Smooth muscle cell (in vitro differentiated cells): Measurements from ENCODE around the gene AIFM3. TPM values are rescaled to one million over a fixed set of nuclear protein-coding genes. Genes with fewer than 3 reads are reported as not detected.

ENCODE experiments used
- DNase-seq: peaks from one replicate; lab custom pipeline; 2025; ENCODE audit not compliant: unreplicated experiment; lab: John Stamatoyannopoulos, UW
- H2AFZ ChIP-seq: fragments of 200-600 bp; sonication (generic); 2 replicates; pipeline ENCODE4 v1.6.0; 2016; ENCODE audit warnings: antibody characterized with exemption, low read depth, mild to moderate bottlenecking
- H3F3A ChIP-seq: fragments of 200-600 bp; sonication (generic); 2 replicates; pipeline ENCODE4 v1.6.0; 2017; ENCODE audit warnings: antibody characterized with exemption, low read depth
- H3K27ac ChIP-seq: fragments of 200-600 bp; sonication (generic); 2 replicates; pipeline ENCODE4 v1.5.1; 2016; ENCODE audit warnings: low read depth, mild to moderate bottlenecking
- H3K27me3 ChIP-seq: fragments of 200-600 bp; sonication (generic); 2 replicates; pipeline ENCODE4 v1.6.1; 2016; ENCODE audit warnings: low read depth, mild to moderate bottlenecking
- H3K36me3 ChIP-seq: fragments of 200-600 bp; sonication (generic); 2 replicates; pipeline ENCODE4 v1.5.1; 2016; ENCODE audit warnings: low read depth
- H3K4me1 ChIP-seq: fragments of 200-600 bp; sonication (generic); 2 replicates; pipeline ENCODE4 v1.5.1; 2016; ENCODE audit warnings: low read depth
- H3K4me2 ChIP-seq: fragments of 200-600 bp; sonication (generic); 2 replicates; pipeline ENCODE4 v1.6.0; 2016; ENCODE audit warnings: mild to moderate bottlenecking
- H3K4me3 ChIP-seq: fragments of 200-600 bp; sonication (generic); 2 replicates; pipeline ENCODE4 v1.5.1; 2016; ENCODE audit warnings: mild to moderate bottlenecking
- H3K79me2 ChIP-seq: fragments of 200-600 bp; sonication (generic); 2 replicates; pipeline ENCODE4 v1.6.0; 2016; ENCODE audit warnings: low read depth, mild to moderate bottlenecking
- H3K9ac ChIP-seq: fragments of 200-600 bp; sonication (generic); 2 replicates; pipeline ENCODE4 v1.6.0; 2016; ENCODE audit warnings: low read depth
- H3K9me3 ChIP-seq: fragments of 200-600 bp; sonication (generic); replicated peaks from 2 replicates; pipeline ENCODE4 v1.5.1; 2016; ENCODE audit warnings: low read depth
- H4K20me1 ChIP-seq: fragments of 200-600 bp; sonication (generic); 2 replicates; pipeline ENCODE4 v1.6.0; 2016; ENCODE audit warnings: low read depth
- WGBS: methylation state at CpG from one replicate; pipeline ENCODE4 v1.1.7; 2016; ENCODE audit warnings: low lambda C conversion rate; 5-methylcytosine and 5-hydroxymethylcytosine counted together
- polyA plus RNA-seq: library from polyadenylated mRNA; unstranded; fragments of >200 nt; fragmentation: Nextera tagmentation; extraction: Ambion mirVana; gene quantifications from 2 replicates; pipeline ENCODE4 v1.2.1, GENCODE V29; 2016
- total RNA-seq: library from RNA; depleted of rRNA; stranded (reverse); fragments of >200 nt; gene quantifications from 2 replicates; pipeline ENCODE4 v1.2.3, GENCODE V29; 2014
- TF ChIP-seq, protein P1 (sequence below): fragments of 200-600 bp; sonication (generic); IDR thresholded peaks from 2 replicates; pipeline ENCODE4 v1.5.1; 2017; ENCODE audit warnings: borderline replicate concordance, mild to moderate bottlenecking, antibody characterized with exemption; ENCODE audit not compliant: insufficient read depth, poor library complexity, severe bottlenecking

The AIFM3 gene
- total and polyA plus RNA-seq, 2 experiments from 2014 or later, result 0.85 TPM; not detected in 1

GRCh38 chr22:20962491-20962945 lies 4.5 kb upstream of the AIFM3 start:
- Histone ChIP-seq H3K9ac (no peak overlapping the region), H3K27me3 (peaks cover 28% of the 10 kb centered on the region), H3K4me2 (no peak overlapping the region), H3K4me3 (no peak overlapping the region), H3K79me2 (no peaks in the 10 kb centered on the region), H2AFZ (no peak overlapping the region), H3K27ac (no peak overlapping the region), H3K4me1 (peaks cover 12% of the 10 kb centered on the region), H4K20me1 (no peaks in the 10 kb centered on the region), H3K9me3 (no peaks in the 10 kb centered on the region), H3K36me3 (no peaks in the 10 kb centered on the region), H3F3A (no peaks in the 10 kb centered on the region)
- TF ChIP-seq, protein P1, sequence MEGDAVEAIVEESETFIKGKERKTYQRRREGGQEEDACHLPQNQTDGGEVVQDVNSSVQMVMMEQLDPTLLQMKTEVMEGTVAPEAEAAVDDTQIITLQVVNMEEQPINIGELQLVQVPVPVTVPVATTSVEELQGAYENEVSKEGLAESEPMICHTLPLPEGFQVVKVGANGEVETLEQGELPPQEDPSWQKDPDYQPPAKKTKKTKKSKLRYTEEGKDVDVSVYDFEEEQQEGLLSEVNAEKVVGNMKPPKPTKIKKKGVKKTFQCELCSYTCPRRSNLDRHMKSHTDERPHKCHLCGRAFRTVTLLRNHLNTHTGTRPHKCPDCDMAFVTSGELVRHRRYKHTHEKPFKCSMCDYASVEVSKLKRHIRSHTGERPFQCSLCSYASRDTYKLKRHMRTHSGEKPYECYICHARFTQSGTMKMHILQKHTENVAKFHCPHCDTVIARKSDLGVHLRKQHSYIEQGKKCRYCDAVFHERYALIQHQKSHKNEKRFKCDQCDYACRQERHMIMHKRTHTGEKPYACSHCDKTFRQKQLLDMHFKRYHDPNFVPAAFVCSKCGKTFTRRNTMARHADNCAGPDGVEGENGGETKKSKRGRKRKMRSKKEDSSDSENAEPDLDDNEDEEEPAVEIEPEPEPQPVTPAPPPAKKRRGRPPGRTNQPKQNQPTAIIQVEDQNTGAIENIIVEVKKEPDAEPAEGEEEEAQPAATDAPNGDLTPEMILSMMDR, result no peak
- DNase-seq, result no peak
- WGBS, result 98% methylated on average over 6 of the region's 6 CpGs

GRCh38 chr22:20963201-20964052 lies 3.6 kb upstream of the AIFM3 start:
- no peak for DNase-seq
- no peak overlapping the region for H3K4me2 ChIP-seq

GRCh38 chr22:20964090-20964798 lies 2.8 kb upstream of the AIFM3 start:
- 83% methylated on average over 6 of the region's 6 CpGs for WGBS
- H2AFZ ChIP-seq, result no peak overlapping the region
- H3K27ac ChIP-seq, result no peak overlapping the region
- no peak for DNase-seq
- H3K4me1 ChIP-seq, result peaks cover 12% of the 10 kb centered on the region
- no peak overlapping the region for H3K9ac ChIP-seq
- H3K79me2 ChIP-seq, result no peaks in the 10 kb centered on the region
- no peaks in the 10 kb centered on the region for H3K36me3 ChIP-seq
- no peaks in the 10 kb centered on the region for H3K9me3 ChIP-seq
- no peaks in the 10 kb centered on the region for H4K20me1 ChIP-seq
- peaks cover 28% of the 10 kb centered on the region for H3K27me3 ChIP-seq
- peak overlapping the region; percentile 85 for H3K4me2 ChIP-seq
- H3F3A ChIP-seq, result no peaks in the 10 kb centered on the region
- TF ChIP-seq, protein P1, result no peak
- peak overlapping the region; percentile 44 for H3K4me3 ChIP-seq

More at GRCh38 chr22:20963201-20964052, 3.6 kb upstream of the AIFM3 start:
- H3K9ac ChIP-seq, result no peak overlapping the region
- peaks cover 28% of the 10 kb centered on the region for H3K27me3 ChIP-seq
- H3K27ac ChIP-seq, result no peak overlapping the region
- peaks cover 12% of the 10 kb centered on the region for H3K4me1 ChIP-seq
- H2AFZ ChIP-seq, result no peak overlapping the region
- no peaks in the 10 kb centered on the region for H3F3A ChIP-seq
- no peak overlapping the region for H3K4me3 ChIP-seq
- H3K79me2 ChIP-seq, result no peaks in the 10 kb centered on the region
- TF ChIP-seq, protein P1, result no peak
- WGBS, result 84% methylated on average over 7 of the region's 7 CpGs
- H4K20me1 ChIP-seq, result no peaks in the 10 kb centered on the region
- H3K9me3 ChIP-seq, result no peaks in the 10 kb centered on the region
- no peaks in the 10 kb centered on the region for H3K36me3 ChIP-seq
